OCI-LY1 (cell line): Measurements from ENCODE around the gene PPM1F.

ENCODE experiments used
- H2AFZ ChIP-seq: fragments of 200-600 bp; sonication (generic), shearing (Covaris generic); 2 replicates; pipeline ENCODE4 v1.6.0; 2014; ENCODE audit warnings: antibody characterized with exemption, mild to moderate bottlenecking, low read length
- H3F3A ChIP-seq: fragments of 200-600 bp; sonication (generic), shearing (Covaris generic); 2 replicates; pipeline ENCODE4 v1.6.0; 2014; ENCODE audit warnings: mild to moderate bottlenecking, antibody characterized with exemption, low read length, moderate library complexity; ENCODE audit not compliant: insufficient read depth
- H3K27ac ChIP-seq: fragments of 200-600 bp; sonication (generic); 2 replicates; pipeline ENCODE4 v1.5.1; 2014; ENCODE audit warnings: low read length, mixed run types, mild to moderate bottlenecking, low read depth; ENCODE audit not compliant: poor library complexity, severe bottlenecking
- H3K27me3 ChIP-seq: fragments of 200-600 bp; sonication (generic); 2 replicates; pipeline ENCODE4 v1.6.0; 2014; ENCODE audit warnings: antibody characterized with exemption, mild to moderate bottlenecking, low read length, moderate library complexity; ENCODE audit not compliant: insufficient read depth
- H3K36me3 ChIP-seq: fragments of 200-600 bp; sonication (generic); 2 replicates; pipeline ENCODE4 v1.6.1; 2014; ENCODE audit warnings: mild to moderate bottlenecking, antibody characterized with exemption, low read length, moderate library complexity, mixed read lengths; ENCODE audit not compliant: insufficient read depth
- H3K4me1 ChIP-seq: fragments of 200-600 bp; sonication (generic); 2 replicates; pipeline ENCODE4 v1.5.1; 2014; ENCODE audit warnings: mild to moderate bottlenecking, low read length, moderate library complexity; ENCODE audit not compliant: insufficient read depth, severe bottlenecking
- H3K4me2 ChIP-seq: fragments of 200-600 bp; sonication (generic), shearing (Covaris generic); 2 replicates; pipeline ENCODE4 v1.6.1; 2014; ENCODE audit warnings: low read length
- H3K4me3 ChIP-seq: fragments of 200-600 bp; sonication (generic); 2 replicates; pipeline ENCODE4 v1.5.1; 2014; ENCODE audit warnings: low read length, low read depth, mild to moderate bottlenecking, mixed read lengths; ENCODE audit not compliant: poor library complexity, severe bottlenecking
- H3K79me2 ChIP-seq: fragments of 200-600 bp; shearing (Covaris generic); 2 replicates; pipeline ENCODE4 v1.6.1; 2016; ENCODE audit warnings: mixed run types, low read length, mixed read lengths; ENCODE audit not compliant: insufficient read depth
- H3K9ac ChIP-seq: fragments of 200-600 bp; sonication (generic), shearing (Covaris generic); 2 replicates; pipeline ENCODE4 v1.6.1; 2014; ENCODE audit warnings: mild to moderate bottlenecking, low read length, mixed read lengths
- H3K9me2 ChIP-seq: fragments of 200-600 bp; sonication (generic), shearing (Covaris generic); 2 replicates; pipeline ENCODE4 v1.6.1; 2014; ENCODE audit warnings: low read depth, mild to moderate bottlenecking, low read length, mixed read lengths
- H3K9me3 ChIP-seq: fragments of 200-600 bp; shearing (Covaris generic); 2 replicates; pipeline ENCODE4 v1.6.1; 2014; ENCODE audit warnings: low read length, mixed read lengths
- H4K20me1 ChIP-seq: fragments of 200-600 bp; sonication (generic), shearing (Covaris generic); 2 replicates; pipeline ENCODE4 v1.6.0; 2016; ENCODE audit warnings: mild to moderate bottlenecking, low read length; ENCODE audit not compliant: insufficient read depth
- EZH2 ChIP-seq: fragments of 200-600 bp; sonication (generic), shearing (Covaris generic); IDR thresholded peaks from 2 replicates; pipeline ENCODE4 v1.8.0; 2017; ENCODE audit warnings: borderline replicate concordance, mixed run types, mild to moderate bottlenecking, antibody characterized with exemption, low read length, moderate library complexity, mixed read lengths
- TF ChIP-seq, protein P1 (sequence below): fragments of 200-600 bp; sonication (generic), shearing (Covaris generic); IDR thresholded peaks from 2 replicates; pipeline ENCODE4 v1.5.1; 2017; ENCODE audit warnings: mild to moderate bottlenecking, antibody characterized with exemption, low read length, moderate library complexity, mixed read lengths

Gene PPM1F

DNA sequence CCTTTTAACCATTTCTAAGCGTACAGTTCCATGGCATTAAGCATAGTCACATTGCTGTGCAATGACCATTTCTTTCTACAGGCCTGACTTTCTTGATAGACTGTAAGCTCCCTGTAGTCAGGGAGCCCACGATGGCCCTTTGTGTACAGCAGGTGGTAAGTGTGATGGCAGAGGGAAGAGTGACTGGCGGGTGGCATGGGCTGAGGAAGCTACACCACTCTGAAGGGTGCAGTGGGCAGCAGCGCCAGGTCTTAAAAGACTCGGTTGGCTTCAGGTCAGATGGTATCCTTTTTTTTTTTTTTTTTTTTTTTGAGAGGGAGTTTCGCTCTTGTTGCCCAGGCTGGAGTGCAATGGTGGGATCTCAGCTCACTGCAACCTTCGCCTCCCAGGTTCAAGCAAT lies 1.6 kb downstream of the PPM1F start:
- no peaks in the 10 kb centered on the region for H3K79me2 ChIP-seq
- H3K9me3 ChIP-seq = no peaks in the 10 kb centered on the region
- H4K20me1 ChIP-seq = no peaks in the 10 kb centered on the region
- no peaks in the 10 kb centered on the region for H3K27me3 ChIP-seq
- no peaks in the 10 kb centered on the region for H3F3A ChIP-seq
- no peak overlapping the region for H3K27ac ChIP-seq
- H2AFZ ChIP-seq = no peak overlapping the region
- H3K4me2 ChIP-seq = no peak overlapping the region
- H3K36me3 ChIP-seq = no peaks in the 10 kb centered on the region; the same call in 1 of the 2 replicates
- H3K9ac ChIP-seq = no peak overlapping the region
- H3K9me2 ChIP-seq = no peaks in the 10 kb centered on the region
- peaks cover 9% of the 10 kb centered on the region for H3K4me1 ChIP-seq
- TF ChIP-seq EZH2 = no peak
- TF ChIP-seq, protein P1, sequence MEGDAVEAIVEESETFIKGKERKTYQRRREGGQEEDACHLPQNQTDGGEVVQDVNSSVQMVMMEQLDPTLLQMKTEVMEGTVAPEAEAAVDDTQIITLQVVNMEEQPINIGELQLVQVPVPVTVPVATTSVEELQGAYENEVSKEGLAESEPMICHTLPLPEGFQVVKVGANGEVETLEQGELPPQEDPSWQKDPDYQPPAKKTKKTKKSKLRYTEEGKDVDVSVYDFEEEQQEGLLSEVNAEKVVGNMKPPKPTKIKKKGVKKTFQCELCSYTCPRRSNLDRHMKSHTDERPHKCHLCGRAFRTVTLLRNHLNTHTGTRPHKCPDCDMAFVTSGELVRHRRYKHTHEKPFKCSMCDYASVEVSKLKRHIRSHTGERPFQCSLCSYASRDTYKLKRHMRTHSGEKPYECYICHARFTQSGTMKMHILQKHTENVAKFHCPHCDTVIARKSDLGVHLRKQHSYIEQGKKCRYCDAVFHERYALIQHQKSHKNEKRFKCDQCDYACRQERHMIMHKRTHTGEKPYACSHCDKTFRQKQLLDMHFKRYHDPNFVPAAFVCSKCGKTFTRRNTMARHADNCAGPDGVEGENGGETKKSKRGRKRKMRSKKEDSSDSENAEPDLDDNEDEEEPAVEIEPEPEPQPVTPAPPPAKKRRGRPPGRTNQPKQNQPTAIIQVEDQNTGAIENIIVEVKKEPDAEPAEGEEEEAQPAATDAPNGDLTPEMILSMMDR = no peak
- no peak overlapping the region for H3K4me3 ChIP-seq

DNA sequence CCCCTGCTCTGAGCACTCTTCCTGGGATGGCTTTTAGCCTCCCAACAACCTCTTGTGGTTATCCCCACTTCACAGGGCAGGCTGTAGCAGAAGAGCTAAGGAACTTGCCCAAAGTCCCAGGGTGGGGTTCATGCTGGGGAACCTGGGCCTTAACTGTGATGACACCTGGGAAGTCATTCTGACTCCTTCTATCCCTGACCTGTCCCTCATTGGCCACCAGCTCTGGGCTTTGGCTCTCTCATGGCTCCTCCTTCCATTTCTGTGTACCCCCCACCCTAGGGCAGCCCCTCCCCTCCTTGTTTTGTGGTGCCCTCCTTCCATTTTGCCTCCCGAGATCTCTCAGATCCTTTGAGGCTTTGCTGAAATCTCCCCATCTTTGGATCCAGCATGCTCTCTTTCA lies 2.7 kb downstream of the PPM1F start:
- Histone ChIP-seq H3K79me2 (no peaks in the 10 kb centered on the region), H3K27me3 (no peaks in the 10 kb centered on the region), H3K4me2 (no peak overlapping the region), H3K9me3 (no peaks in the 10 kb centered on the region), H3K9me2 (no peaks in the 10 kb centered on the region), H4K20me1 (no peaks in the 10 kb centered on the region), H3K36me3 (no peaks in the 10 kb centered on the region; the same call in 1 of the 2 replicates), H3K9ac (no peak overlapping the region), H3K27ac (no peak overlapping the region), H3K4me3 (no peak overlapping the region), H2AFZ (no peak overlapping the region), H3F3A (no peaks in the 10 kb centered on the region), H3K4me1 (peaks cover 9% of the 10 kb centered on the region)
- no peak for TF ChIP-seq EZH2
- TF ChIP-seq, protein P1 = no peak

DNA sequence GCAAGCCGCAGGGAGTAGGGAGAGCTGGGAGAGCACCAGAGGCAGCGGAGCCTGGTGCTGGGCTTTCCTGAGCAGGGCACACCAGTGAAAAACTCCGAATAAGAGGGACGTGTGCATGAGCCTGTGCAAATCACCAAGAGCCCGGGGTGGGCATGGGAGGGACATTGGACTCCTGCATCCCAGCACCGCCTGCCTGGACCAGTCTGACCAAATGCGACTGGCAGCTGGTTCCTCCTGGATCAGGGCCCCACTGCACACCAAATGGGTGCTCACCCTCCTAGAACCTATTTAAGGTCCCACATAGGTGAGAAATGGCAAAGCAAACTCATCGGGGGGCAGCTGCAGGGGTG lies 3.1 kb downstream of the PPM1F start:
- no peaks in the 10 kb centered on the region for H3K9me3 ChIP-seq
- TF ChIP-seq, protein P1 = no peak
- no peak for TF ChIP-seq EZH2

More for the DNA sequence above, 3.1 kb downstream of the PPM1F start:
- no peaks in the 10 kb centered on the region for H3K9me2 ChIP-seq
- H2AFZ ChIP-seq = no peak overlapping the region
- H3K36me3 ChIP-seq = no peaks in the 10 kb centered on the region; the same call in 1 of the 2 replicates
- H3K4me2 ChIP-seq = no peak overlapping the region
- no peak overlapping the region for H3K9ac ChIP-seq
- no peaks in the 10 kb centered on the region for H3K27me3 ChIP-seq
- no peak overlapping the region for H3K4me3 ChIP-seq
- H3F3A ChIP-seq = no peaks in the 10 kb centered on the region
- H4K20me1 ChIP-seq = no peaks in the 10 kb centered on the region
- no peaks in the 10 kb centered on the region for H3K79me2 ChIP-seq
- H3K27ac ChIP-seq = no peak overlapping the region
- H3K4me1 ChIP-seq = peaks cover 9% of the 10 kb centered on the region
